HFF-Myc (cell line): Measurements from ENCODE around the gene MTMR10.

ENCODE experiments used
- DNase-seq: peaks from one replicate; pipeline ENCODE4 v3.0.0-alpha.2; 2011; ENCODE audit warnings: low read depth; ENCODE audit errors: extremely low read depth
- H3K4me3 ChIP-seq: replicated peaks from 2 replicates; pipeline ENCODE4 v1.5.1; 2011; ENCODE audit warnings: low read depth, mild to moderate bottlenecking, control low read depth, low read length
- CTCF ChIP-seq: IDR thresholded peaks from 2 replicates; pipeline ENCODE4 v1.5.1; 2012; ENCODE audit warnings: mild to moderate bottlenecking, low read depth, low read length, control low read depth; ENCODE audit errors: missing control alignments

The MTMR10 gene, protein sequence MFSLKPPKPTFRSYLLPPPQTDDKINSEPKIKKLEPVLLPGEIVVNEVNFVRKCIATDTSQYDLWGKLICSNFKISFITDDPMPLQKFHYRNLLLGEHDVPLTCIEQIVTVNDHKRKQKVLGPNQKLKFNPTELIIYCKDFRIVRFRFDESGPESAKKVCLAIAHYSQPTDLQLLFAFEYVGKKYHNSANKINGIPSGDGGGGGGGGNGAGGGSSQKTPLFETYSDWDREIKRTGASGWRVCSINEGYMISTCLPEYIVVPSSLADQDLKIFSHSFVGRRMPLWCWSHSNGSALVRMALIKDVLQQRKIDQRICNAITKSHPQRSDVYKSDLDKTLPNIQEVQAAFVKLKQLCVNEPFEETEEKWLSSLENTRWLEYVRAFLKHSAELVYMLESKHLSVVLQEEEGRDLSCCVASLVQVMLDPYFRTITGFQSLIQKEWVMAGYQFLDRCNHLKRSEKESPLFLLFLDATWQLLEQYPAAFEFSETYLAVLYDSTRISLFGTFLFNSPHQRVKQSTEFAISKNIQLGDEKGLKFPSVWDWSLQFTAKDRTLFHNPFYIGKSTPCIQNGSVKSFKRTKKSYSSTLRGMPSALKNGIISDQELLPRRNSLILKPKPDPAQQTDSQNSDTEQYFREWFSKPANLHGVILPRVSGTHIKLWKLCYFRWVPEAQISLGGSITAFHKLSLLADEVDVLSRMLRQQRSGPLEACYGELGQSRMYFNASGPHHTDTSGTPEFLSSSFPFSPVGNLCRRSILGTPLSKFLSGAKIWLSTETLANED

DNA sequence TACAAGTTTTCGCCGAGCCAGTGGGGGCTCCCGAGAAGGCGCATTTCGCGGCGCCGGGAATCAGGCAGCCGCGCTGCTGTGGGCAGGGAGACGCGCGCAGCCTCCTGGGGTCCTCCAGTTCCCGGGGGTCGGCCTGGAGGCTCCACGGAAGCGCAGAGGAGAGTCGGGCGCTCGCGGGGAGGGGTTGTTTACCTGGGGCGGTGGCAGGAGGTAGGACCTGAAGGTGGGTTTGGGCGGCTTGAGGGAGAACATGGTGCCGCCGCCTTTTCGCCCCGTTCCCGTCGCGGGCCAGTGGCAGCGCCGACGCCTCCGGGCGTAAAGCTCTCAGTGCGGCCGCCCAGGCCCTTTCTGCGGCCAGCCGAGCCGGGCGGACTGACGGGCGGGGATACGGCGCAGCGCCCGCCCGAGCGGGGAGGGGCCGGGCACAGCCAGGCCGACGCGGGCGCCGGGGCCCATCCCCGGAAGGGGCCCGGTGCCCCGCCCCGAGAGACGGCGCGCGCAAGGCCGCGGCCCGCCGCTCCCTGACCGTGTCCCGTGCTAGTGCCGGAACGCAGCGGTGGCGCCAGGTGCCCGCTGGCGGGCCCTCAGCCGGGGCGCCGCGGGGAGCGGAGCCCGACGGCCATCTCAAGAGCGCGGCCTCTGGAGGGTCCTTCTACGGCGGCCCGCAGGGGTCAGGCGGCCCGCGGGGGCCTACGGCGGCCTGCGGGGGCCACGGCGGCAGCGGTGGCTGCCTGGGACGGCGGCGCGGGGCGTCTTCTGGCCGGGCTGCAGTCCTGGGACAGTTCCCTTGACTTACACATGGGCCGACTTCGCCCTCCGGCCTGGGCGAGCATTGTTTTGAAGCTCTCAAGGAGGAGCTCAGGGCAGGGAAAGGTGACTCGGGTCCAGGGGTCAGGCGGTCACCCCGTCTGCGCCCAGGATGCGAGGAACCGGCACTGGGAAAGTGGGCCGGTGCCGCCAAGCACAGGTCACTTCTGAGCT lies at the start of gene MTMR10:
MTMR10 (minus strand) TSS at position 374 of the 981 bp plus-strand sequence; CDS start at position 252, 122 bp downstream.
- peak; percentile 32 for DNase-seq
- no peak for TF ChIP-seq CTCF
- H3K4me3 ChIP-seq, result peak within 1 kb of the TSS; percentile 81

- H3K4me3 ChIP-seq, result no peak overlapping the region
- no peak for DNase-seq
- TF ChIP-seq CTCF, result no peak
Measured at GRCh38 chr15:31040611-31041010, 49.2 kb upstream of the MTMR10 start.

DNA sequence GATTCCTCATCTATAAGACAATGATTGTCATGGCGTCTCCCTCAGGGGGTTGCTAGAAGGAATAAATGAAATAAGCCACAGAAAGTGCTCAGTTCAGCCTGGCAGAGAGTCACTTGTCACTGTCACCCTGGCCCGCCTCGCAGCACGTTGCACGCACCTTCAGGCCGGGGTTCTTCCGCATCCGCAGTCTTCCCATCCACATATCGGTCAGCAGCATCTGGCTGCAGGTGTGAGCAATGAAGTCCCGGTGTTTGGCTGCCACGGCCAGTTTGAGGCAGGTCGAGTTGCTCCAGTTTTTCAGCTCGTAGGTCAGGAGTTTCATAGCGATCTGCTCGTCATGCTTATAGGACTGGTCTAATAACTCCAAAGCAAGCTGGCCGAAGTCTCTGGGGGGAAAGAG lies 48.5 kb upstream of the MTMR10 start:
- H3K4me3 ChIP-seq, result no peak overlapping the region
- no peak for TF ChIP-seq CTCF
- no peak for DNase-seq

DNA sequence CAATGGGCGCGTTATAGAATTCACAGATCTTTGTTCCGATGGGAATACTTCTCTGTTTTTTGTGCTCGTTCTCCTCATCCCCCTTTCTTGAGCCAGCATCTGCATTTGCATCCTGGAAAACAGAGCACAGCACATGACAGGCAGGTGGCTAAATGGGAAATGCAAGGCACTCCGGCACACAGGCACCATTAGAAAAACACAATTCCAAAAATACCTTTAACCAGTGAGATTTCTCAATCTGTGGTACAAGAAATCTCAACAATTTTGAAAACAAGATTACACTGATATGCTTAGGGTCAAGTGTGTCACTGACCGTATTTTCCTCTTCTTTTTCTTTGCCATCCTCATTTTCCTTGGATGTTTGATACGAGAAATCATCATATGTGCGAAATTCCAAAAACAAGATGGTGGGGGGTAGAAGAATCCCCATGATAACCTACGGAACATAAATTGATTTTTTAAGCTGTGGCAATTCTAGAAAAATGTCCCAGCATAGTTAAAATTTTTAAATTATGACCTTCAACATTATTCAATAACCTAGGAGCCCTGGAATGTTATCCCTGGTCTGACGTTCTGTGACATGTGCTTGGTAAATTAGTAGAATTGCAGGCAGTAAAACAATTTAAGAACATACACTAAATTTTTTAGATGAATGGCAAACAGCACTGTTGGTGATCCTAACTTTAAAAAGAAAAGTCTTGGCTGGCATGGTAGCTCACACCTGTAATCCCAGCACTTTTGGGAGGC lies 46.5 kb upstream of the MTMR10 start:
- no peak for DNase-seq
- TF ChIP-seq CTCF, result no peak
- H3K4me3 ChIP-seq, result no peak overlapping the region

DNA sequence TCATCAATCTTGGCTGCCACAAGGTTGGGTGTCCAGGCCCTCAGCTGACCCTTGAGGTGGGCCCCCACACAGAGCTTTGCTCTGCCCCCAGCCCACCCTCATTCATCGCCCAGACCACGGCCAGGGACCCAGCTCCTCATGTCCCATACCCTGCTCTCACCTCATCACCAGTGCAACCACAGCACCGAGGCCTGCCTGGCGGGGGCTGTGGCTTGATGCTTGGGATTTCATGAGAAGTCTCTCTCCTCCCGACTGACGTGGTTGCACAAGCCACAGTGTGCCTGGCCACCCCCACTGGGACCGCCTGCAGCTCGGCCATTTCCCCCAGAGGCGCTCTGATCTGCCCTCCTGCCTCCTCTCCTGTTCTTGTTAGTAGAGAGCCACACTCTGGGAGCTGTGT lies 45.4 kb upstream of the MTMR10 start:
- no peak for DNase-seq
- TF ChIP-seq CTCF, result no peak
- no peak overlapping the region for H3K4me3 ChIP-seq

GRCh38 chr15:31035610-31036009 lies 44.2 kb upstream of the MTMR10 start:
- TF ChIP-seq CTCF, result no peak
- H3K4me3 ChIP-seq, result no peak overlapping the region

More at GRCh38 chr15:31035610-31036009, 44.2 kb upstream of the MTMR10 start:
- DNase-seq, result no peak
